GM12873 (cell line): ENCODE data around the gene TTC4.

Experiments used
- TF ChIP-seq, protein P1 (sequence below): IDR thresholded peaks from 2 replicates; pipeline ENCODE4 v1.5.1; 2012; ENCODE audit warnings: low read depth, mild to moderate bottlenecking, moderate library complexity, low read length, control low read depth; ENCODE audit not compliant: insufficient read depth; ENCODE audit errors: missing control alignments

Gene TTC4

DNA sequence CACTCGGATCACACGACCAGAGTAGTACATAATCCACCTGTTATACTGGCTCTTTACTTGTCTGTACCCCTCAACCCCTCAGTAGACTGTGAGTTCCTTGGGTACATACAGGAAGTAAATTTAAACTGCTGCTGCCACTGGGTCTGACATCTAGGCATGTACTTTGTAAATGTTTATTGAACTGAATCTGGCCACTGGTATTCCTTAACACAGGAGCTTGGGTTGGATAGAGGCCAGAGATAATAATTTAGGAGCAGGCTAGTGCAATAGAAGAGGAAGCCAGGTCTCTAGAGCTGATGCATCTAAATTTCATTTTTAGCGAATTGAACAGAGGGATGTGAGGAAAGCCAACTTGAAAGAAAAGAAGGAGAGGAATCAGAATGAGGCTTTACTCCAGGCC is 12.4 kb downstream of the TTC4 start:
- TF ChIP-seq, protein P1, sequence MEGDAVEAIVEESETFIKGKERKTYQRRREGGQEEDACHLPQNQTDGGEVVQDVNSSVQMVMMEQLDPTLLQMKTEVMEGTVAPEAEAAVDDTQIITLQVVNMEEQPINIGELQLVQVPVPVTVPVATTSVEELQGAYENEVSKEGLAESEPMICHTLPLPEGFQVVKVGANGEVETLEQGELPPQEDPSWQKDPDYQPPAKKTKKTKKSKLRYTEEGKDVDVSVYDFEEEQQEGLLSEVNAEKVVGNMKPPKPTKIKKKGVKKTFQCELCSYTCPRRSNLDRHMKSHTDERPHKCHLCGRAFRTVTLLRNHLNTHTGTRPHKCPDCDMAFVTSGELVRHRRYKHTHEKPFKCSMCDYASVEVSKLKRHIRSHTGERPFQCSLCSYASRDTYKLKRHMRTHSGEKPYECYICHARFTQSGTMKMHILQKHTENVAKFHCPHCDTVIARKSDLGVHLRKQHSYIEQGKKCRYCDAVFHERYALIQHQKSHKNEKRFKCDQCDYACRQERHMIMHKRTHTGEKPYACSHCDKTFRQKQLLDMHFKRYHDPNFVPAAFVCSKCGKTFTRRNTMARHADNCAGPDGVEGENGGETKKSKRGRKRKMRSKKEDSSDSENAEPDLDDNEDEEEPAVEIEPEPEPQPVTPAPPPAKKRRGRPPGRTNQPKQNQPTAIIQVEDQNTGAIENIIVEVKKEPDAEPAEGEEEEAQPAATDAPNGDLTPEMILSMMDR: no peak

DNA sequence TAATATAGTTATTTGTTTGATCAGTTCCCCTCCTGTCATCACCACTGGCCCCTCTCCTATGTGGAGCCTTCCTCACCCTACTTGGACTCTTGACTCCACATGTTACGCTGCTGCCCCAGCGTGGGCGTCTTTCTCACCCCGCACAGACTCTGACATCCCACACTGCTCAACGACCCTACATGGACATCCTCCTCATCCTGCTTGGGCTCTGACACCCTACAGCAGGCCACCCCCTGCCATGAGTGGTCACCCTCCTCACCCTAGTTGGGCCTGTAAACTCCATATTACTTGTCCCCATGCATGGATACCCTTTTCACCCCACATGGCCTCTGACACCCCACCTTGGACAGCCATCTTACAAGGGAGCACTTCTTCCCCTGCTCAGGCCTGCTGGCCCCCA is 21.0 kb downstream of the TTC4 start:
- TF ChIP-seq, protein P1: no peak

DNA sequence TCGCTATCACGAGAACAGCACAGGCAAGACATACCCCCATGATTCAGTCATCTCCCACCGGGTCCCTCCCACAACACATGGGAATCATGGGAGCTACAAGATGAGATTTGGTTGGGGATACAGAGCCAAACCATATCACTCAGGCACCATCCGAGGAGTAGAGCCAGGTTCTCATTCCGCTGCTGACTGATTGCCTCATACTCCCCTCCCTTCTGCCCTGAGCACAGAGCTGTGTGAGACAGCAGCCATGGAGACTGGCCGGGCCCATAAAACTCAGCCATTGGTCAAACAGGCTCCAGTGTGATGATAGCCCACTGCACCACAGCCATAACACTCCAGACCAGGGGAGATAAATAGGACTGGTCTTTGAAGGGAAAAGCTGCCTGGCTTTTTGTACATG is 22.6 kb downstream of the TTC4 start:
- TF ChIP-seq, protein P1: no peak

DNA sequence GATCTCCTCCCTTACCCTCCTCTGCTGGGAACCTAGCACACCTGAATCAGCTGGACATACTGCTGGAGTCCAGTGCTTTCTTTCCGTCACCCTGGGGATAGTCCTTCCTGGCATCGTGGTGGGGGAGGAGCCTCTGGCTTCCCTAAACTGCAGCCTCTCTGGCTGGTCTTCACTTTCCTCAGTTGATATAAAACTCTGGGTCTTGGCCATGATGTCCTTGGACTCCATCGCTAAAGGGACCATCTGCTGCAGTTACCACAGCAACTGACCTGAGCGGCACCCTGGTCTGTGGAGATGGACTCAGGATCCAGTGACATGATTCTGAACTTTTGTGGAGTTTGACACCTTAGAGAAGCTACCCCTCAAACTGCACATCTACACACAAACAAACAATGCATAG is 25.9 kb downstream of the TTC4 start:
- TF ChIP-seq, protein P1: no peak

DNA sequence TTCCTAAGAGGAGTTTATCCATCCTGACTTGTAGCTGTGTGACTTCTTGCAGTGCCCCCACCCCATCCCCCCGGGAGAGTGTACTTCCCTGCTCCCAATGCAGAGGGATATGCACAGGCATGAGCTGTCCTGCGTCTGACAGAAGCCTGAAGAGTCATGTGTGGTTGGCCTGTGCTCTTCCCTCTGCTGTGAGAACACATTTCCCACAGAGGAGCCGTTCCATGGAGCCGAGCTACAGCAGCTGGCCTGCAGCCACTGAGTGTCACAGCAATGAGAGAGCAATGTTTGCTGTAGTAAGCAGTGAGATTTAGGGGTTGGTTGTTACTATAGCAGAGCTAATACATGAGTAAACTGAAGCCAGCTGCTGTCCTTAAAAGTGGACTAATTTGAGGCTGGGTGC is 26.6 kb downstream of the TTC4 start:
- TF ChIP-seq, protein P1: no peak

DNA sequence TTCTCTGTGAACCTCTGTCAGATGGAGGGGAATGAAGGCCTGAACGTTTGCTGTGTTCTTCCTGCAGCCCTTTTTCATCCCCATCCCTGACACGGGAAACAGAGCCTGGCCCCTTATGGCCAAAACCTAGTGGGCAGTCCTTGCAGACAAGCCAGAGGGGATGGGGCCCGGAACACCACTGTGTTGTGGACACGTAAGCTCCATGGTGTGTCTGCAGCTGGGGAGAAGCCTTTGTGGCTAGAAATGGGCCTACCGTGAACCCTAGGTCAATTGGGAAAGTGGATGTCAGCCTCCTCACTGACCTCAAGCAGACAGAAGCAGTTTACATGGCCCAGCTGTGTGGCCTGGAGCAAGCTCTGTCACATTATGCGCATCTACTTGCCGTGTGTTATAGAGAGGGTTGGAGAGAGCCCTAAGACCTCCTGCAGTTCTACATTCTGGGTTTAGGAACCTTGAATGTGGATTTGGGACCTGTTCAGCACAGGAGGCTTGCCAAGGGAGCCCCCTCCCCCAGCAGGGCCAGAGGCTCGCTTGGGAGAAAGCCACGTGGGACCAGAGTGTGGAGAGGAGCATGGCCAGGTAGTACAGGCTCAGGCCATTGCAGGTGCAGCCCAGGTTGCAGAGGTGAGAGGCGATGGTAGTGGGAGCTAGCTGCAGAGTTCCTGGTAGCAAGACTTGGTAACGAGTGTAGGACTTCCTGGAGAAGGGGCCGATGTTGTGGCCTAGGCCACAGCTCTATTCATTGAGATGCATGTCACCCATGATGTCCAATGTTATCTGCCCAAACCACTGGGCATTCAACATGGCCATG is 28.0 kb downstream of the TTC4 start:
- TF ChIP-seq, protein P1: no peak

DNA sequence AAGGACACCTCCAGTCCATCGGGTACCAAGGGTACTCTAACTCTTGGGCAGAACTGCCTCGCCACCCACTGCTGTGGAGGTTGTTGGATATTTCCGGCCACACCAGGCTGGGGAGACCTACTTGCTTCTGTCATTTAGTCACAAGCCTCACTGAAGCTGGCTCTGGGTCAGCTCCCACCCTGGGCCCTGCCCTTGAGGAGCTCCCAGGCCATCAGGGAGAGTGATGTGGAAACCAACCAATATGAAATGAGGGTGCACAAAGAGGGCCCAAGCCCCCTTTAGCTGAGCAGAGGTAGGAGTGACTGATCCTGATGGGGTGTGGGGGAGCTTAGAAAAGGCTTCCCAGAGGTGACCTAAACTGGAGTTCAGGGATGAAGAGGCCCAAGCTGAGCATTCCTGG is 29.0 kb downstream of the TTC4 start:
- TF ChIP-seq, protein P1: no peak
